Omental fat pad (tissue), 4 donors: Measurements from ENCODE around the gene OPCML. TPM values are rescaled to one million over a fixed set of nuclear protein-coding genes. Genes with fewer than 3 reads are reported as not detected.

Source experiments
- ATAC-seq: fragments of 150-250 bp; one replicate; pipeline ENCODE4 v1.9.1; 2016; ENCODE audit warnings: mild to moderate bottlenecking, moderate library complexity; ENCODE audit not compliant: low FRiP score
- DNase-seq: peaks from one replicate; pipeline ENCODE4 v3.0.0-alpha.2; 2019; ENCODE audit warnings: low spot score
- total RNA-seq, 4 donors: library from RNA; depleted of rRNA; stranded (reverse); fragments of >200 nt; gene quantifications; one replicate each; pipeline ENCODE4 v1.1.0, GENCODE V29; 2016
- TF ChIP-seq, protein P1 (sequence below), 3 donors: fragments of 450-650 bp; IDR thresholded peaks; one replicate each; pipeline ENCODE4 v1.5.1; 2016 to 2017; ENCODE audit warnings: antibody characterized with exemption in 3 of 3, mild to moderate bottlenecking in 3 of 3, moderate library complexity in 2 of 3

The OPCML gene
- total RNA-seq, 4 donors from 2014 or later, result 0.32 TPM; not detected in 3

- TF ChIP-seq, protein P1, sequence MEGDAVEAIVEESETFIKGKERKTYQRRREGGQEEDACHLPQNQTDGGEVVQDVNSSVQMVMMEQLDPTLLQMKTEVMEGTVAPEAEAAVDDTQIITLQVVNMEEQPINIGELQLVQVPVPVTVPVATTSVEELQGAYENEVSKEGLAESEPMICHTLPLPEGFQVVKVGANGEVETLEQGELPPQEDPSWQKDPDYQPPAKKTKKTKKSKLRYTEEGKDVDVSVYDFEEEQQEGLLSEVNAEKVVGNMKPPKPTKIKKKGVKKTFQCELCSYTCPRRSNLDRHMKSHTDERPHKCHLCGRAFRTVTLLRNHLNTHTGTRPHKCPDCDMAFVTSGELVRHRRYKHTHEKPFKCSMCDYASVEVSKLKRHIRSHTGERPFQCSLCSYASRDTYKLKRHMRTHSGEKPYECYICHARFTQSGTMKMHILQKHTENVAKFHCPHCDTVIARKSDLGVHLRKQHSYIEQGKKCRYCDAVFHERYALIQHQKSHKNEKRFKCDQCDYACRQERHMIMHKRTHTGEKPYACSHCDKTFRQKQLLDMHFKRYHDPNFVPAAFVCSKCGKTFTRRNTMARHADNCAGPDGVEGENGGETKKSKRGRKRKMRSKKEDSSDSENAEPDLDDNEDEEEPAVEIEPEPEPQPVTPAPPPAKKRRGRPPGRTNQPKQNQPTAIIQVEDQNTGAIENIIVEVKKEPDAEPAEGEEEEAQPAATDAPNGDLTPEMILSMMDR (IDR thresholded peaks at IDR 0.05), result no peak
- ATAC-seq (no peak), DNase-seq (no peak)
Observed at GRCh38 chr11:132859306-132859705, 673.0 kb downstream of the OPCML start.

GRCh38 chr11:132858223-132858622 is 674.1 kb downstream of the OPCML start:
- no peak for ATAC-seq
- DNase-seq, result no peak
- TF ChIP-seq, protein P1 (IDR thresholded peaks at IDR 0.05), result no peak

- TF ChIP-seq, protein P1 (IDR thresholded peaks at IDR 0.05), result no peak
- DNase-seq, result no peak
- ATAC-seq, result no peak
Observed at GRCh38 chr11:132856032-132856431, 676.3 kb downstream of the OPCML start.

GRCh38 chr11:132855516-132855915 is 676.8 kb downstream of the OPCML start:
- TF ChIP-seq, protein P1 (IDR thresholded peaks at IDR 0.05), result no peak
- ATAC-seq, result no peak
- no peak for DNase-seq

- no peak for ATAC-seq
- TF ChIP-seq, protein P1 (IDR thresholded peaks at IDR 0.05), result no peak
- DNase-seq, result no peak
Observed at GRCh38 chr11:132853886-132854285, 678.4 kb downstream of the OPCML start.

DNA sequence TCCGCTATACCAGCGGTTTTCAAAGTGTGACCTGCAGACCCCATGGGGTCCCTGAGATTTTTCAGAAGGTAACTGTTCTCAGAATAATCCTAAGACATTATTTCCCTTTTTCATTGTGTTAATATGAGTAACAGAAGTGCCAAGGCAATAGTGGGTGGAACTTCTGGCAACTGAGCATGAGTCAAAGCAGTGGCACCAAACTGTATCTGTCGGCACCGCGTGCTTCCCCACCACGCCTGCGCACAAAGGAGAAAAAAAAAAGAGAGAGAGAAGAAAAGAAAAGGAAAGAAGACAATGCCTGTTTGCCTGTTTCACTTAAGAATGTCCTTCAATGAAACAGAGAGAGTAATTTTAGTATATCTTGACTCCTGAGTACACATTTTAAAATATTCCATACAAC is 679.9 kb downstream of the OPCML start:
- ATAC-seq (no peak), DNase-seq (no peak)
- TF ChIP-seq, protein P1 (IDR thresholded peaks at IDR 0.05), result no peak

- DNase-seq, result no peak
- ATAC-seq, result no peak
- TF ChIP-seq, protein P1 (IDR thresholded peaks at IDR 0.05), result no peak
Observed at GRCh38 chr11:132851247-132851646, 681.1 kb downstream of the OPCML start.
